ENCODE measurements around the gene KRABD2.

GRCh38 chr17:8376271-8377067 is at the start of gene KRABD2:
- TF ChIP-seq, protein P1, sequence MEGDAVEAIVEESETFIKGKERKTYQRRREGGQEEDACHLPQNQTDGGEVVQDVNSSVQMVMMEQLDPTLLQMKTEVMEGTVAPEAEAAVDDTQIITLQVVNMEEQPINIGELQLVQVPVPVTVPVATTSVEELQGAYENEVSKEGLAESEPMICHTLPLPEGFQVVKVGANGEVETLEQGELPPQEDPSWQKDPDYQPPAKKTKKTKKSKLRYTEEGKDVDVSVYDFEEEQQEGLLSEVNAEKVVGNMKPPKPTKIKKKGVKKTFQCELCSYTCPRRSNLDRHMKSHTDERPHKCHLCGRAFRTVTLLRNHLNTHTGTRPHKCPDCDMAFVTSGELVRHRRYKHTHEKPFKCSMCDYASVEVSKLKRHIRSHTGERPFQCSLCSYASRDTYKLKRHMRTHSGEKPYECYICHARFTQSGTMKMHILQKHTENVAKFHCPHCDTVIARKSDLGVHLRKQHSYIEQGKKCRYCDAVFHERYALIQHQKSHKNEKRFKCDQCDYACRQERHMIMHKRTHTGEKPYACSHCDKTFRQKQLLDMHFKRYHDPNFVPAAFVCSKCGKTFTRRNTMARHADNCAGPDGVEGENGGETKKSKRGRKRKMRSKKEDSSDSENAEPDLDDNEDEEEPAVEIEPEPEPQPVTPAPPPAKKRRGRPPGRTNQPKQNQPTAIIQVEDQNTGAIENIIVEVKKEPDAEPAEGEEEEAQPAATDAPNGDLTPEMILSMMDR (IDR thresholded peaks at IDR 0.05) = peak; percentile 64 to 80 (median 65)
- TF ChIP-seq POLR2AphosphoS5 (IDR thresholded peaks at IDR 0.05) (peak; percentile 77 to 88), POLR2A (IDR thresholded peaks at IDR 0.05; ENCODE audit: low read depth) (peak; percentile 32)
